Osteoblast (primary cell): ENCODE measurements around the gene FERMT1. TPM values are rescaled to one million over a fixed set of nuclear protein-coding genes. Genes with fewer than 3 reads are reported as not detected.

Experiments
- DNase-seq: peaks from one replicate; pipeline ENCODE4 v3.0.0; 2011; ENCODE audit warnings: low spot score, mixed read lengths; ENCODE audit not compliant: insufficient read length; ENCODE audit errors: missing footprints
- H2AFZ ChIP-seq: 2 replicates; pipeline ENCODE4 v1.6.0; 2011; ENCODE audit warnings: mild to moderate bottlenecking, low read length
- H3K27ac ChIP-seq: 2 replicates; pipeline ENCODE4 v1.5.1; 2011; ENCODE audit warnings: mild to moderate bottlenecking, low read depth, low read length, moderate library complexity
- H3K27me3 ChIP-seq: 2 replicates; pipeline ENCODE4 v1.6.0; 2012; ENCODE audit warnings: mild to moderate bottlenecking, control low read depth, inconsistent platforms, low read length, moderate library complexity; ENCODE audit not compliant: insufficient read depth
- H3K36me3 ChIP-seq: 2 replicates; pipeline ENCODE4 v1.5.1; 2011; ENCODE audit warnings: mild to moderate bottlenecking, low read length, control low read depth, moderate library complexity; ENCODE audit not compliant: insufficient read depth
- H3K4me1 ChIP-seq: 2 replicates; pipeline ENCODE4 v1.5.1; 2011; ENCODE audit warnings: mild to moderate bottlenecking, low read length, control low read depth, moderate library complexity; ENCODE audit not compliant: insufficient read depth
- H3K4me2 ChIP-seq: 2 replicates; pipeline ENCODE4 v1.6.0; 2011; ENCODE audit warnings: mild to moderate bottlenecking, low read length; ENCODE audit not compliant: insufficient read depth
- H3K4me3 ChIP-seq: fragments of 200-600 bp; sonication (generic); 3 replicates; pipeline ENCODE4 v1.5.1; 2012; ENCODE audit warnings: mild to moderate bottlenecking, low read length, inconsistent platforms; ENCODE audit not compliant: insufficient read depth
- H3K79me2 ChIP-seq: 2 replicates; pipeline ENCODE4 v1.6.0; 2012; ENCODE audit warnings: mild to moderate bottlenecking, low read length, control low read depth, inconsistent platforms; ENCODE audit not compliant: insufficient read depth
- H3K9me3 ChIP-seq: 2 replicates; pipeline ENCODE4 v1.5.1; 2011; ENCODE audit warnings: low read depth, low read length, control low read depth
- H4K20me1 ChIP-seq: 2 replicates; pipeline ENCODE4 v1.6.0; 2012; ENCODE audit warnings: mild to moderate bottlenecking, low read length, control low read depth; ENCODE audit not compliant: insufficient read depth
- total RNA-seq: library from RNA; depleted of rRNA; stranded (reverse); fragments of >200 nt; gene quantifications from 2 replicates; pipeline ENCODE4 v1.2.3, GENCODE V29; 2012
- TF ChIP-seq, protein P1 (sequence below): IDR thresholded peaks from 2 replicates; pipeline ENCODE4 v1.5.1; 2011; ENCODE audit warnings: mild to moderate bottlenecking, low read depth, low read length, moderate library complexity; ENCODE audit errors: extremely low read depth

Gene FERMT1
- total RNA-seq, 1 donor = 2.5 TPM

DNA sequence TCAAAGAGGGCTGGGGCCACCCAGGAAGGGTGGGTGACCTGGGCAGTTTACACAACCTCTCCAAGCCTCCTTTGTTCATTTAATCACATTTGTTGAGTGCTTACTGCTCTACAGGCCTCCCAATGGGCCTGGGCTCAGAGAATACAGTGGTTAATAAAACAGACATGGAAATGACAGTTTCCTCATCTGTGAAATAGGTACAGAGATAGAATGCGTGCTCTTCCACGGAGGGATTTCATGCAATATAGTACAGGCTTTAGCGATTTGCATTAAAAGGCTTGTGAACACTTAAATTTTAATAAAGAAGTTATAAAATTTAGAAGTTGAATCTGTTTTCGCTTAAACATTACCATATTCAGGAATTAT lies 802 bp upstream of the FERMT1 start:
- Histone ChIP-seq H4K20me1 (no peaks in the 10 kb centered on the region), H3K27ac (peak overlapping the region; percentile 30), H3K4me1 (peaks cover 12% of the 10 kb centered on the region), H3K79me2 (no peaks in the 10 kb centered on the region), H2AFZ (peak overlapping the region; percentile 91), H3K27me3 (no peaks in the 10 kb centered on the region), H3K4me2 (peak overlapping the region; percentile 92), H3K36me3 (no peaks in the 10 kb centered on the region), H3K4me3 (peak overlapping the region; percentile 74), H3K9me3 (no peaks in the 10 kb centered on the region)
- TF ChIP-seq, protein P1, sequence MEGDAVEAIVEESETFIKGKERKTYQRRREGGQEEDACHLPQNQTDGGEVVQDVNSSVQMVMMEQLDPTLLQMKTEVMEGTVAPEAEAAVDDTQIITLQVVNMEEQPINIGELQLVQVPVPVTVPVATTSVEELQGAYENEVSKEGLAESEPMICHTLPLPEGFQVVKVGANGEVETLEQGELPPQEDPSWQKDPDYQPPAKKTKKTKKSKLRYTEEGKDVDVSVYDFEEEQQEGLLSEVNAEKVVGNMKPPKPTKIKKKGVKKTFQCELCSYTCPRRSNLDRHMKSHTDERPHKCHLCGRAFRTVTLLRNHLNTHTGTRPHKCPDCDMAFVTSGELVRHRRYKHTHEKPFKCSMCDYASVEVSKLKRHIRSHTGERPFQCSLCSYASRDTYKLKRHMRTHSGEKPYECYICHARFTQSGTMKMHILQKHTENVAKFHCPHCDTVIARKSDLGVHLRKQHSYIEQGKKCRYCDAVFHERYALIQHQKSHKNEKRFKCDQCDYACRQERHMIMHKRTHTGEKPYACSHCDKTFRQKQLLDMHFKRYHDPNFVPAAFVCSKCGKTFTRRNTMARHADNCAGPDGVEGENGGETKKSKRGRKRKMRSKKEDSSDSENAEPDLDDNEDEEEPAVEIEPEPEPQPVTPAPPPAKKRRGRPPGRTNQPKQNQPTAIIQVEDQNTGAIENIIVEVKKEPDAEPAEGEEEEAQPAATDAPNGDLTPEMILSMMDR = no peak
- DNase-seq = no peak

GRCh38 chr20:6122111-6122872 lies 538 bp downstream of the FERMT1 start:
- H3K9me3 ChIP-seq = no peaks in the 10 kb centered on the region
- H3K27me3 ChIP-seq = no peaks in the 10 kb centered on the region
- DNase-seq = no peak
- peak overlapping the region; percentile 91 for H2AFZ ChIP-seq
- H3K27ac ChIP-seq = no peak overlapping the region
- H3K4me3 ChIP-seq = peak overlapping the region; percentile 74
- no peaks in the 10 kb centered on the region for H3K79me2 ChIP-seq
- H4K20me1 ChIP-seq = no peaks in the 10 kb centered on the region
- TF ChIP-seq, protein P1 = no peak
- H3K4me2 ChIP-seq = peak overlapping the region; percentile 92
- H3K36me3 ChIP-seq = no peaks in the 10 kb centered on the region
- peaks cover 12% of the 10 kb centered on the region for H3K4me1 ChIP-seq

- H3K79me2 ChIP-seq = no peaks in the 10 kb centered on the region
- no peak overlapping the region for H3K4me3 ChIP-seq
- peak overlapping the region; percentile 92 for H3K4me2 ChIP-seq
- peaks cover 12% of the 10 kb centered on the region for H3K4me1 ChIP-seq
- no peak for DNase-seq
- no peak overlapping the region for H3K27ac ChIP-seq
- TF ChIP-seq, protein P1 = no peak
- H3K27me3 ChIP-seq = no peaks in the 10 kb centered on the region
- H4K20me1 ChIP-seq = no peaks in the 10 kb centered on the region
- H3K9me3 ChIP-seq = no peaks in the 10 kb centered on the region
- no peaks in the 10 kb centered on the region for H3K36me3 ChIP-seq
- no peak overlapping the region for H2AFZ ChIP-seq
Measured at GRCh38 chr20:6121504-6121903, 1.3 kb downstream of the FERMT1 start.

DNA sequence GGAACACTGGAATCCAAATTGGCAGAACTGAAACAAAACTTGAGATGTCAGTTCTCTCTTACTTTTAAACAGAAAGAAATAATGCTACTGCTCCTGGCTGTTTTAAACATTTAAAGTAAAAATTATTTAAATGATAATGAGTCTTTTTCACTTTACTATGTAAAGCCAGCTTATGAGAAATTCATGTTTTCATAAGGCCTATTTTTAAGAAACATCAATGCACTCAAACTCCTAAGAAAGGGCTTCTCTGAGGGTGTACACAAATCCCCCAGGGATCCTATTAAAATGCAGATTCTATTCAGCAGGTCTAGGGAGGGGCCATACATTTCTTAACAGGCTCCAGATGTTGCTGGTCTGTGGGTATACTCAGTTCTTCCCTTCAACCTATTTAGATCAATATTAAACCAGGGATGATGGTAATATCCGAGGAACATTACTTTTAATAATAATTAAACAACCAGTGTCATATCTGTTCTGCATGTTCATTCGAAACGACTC lies 2.3 kb downstream of the FERMT1 start:
- no peaks in the 10 kb centered on the region for H4K20me1 ChIP-seq
- H3K4me3 ChIP-seq = no peak overlapping the region
- peaks cover 12% of the 10 kb centered on the region for H3K4me1 ChIP-seq
- H3K4me2 ChIP-seq = no peak overlapping the region
- H3K36me3 ChIP-seq = no peaks in the 10 kb centered on the region
- TF ChIP-seq, protein P1 = no peak
- no peak for DNase-seq
- no peaks in the 10 kb centered on the region for H3K9me3 ChIP-seq
- H3K27ac ChIP-seq = no peak overlapping the region
- no peaks in the 10 kb centered on the region for H3K27me3 ChIP-seq
- no peaks in the 10 kb centered on the region for H3K79me2 ChIP-seq
- no peak overlapping the region for H2AFZ ChIP-seq
